H4 (cell line): ENCODE measurements around the gene MMEL1. TPM values are rescaled to one million over a fixed set of nuclear protein-coding genes. Genes with fewer than 3 reads are reported as not detected.
"Not testable (repeated sequence)": the region's sequence is repeated elsewhere in the genome, so short reads cannot be mapped to it uniquely, and the experiment has no call there.

Source experiments
- DNase-seq: peaks from one replicate; pipeline ENCODE4 v3.0.0-alpha.2; 2015; ENCODE audit warnings: low spot score
- total RNA-seq: library from RNA; depleted of rRNA; stranded (reverse); fragments of >200 nt; shearing (Covaris generic); gene quantifications from 2 replicates; pipeline ENCODE4 v1.2.3, GENCODE V29; 2014

The MMEL1 gene
- total RNA-seq, 1 experiment from 2014 or later, result not detected

- no peak for DNase-seq
Measured at GRCh38 chr1:2575801-2576663, 56.8 kb downstream of the MMEL1 start.

- DNase-seq, result no peak
Measured at GRCh38 chr1:2574350-2574749, 58.5 kb downstream of the MMEL1 start.

- no peak for DNase-seq
Measured at GRCh38 chr1:2573250-2573920, 59.4 kb downstream of the MMEL1 start.

- DNase-seq, result no peak
Measured at GRCh38 chr1:2571348-2571747, 61.5 kb downstream of the MMEL1 start.

- no peak for DNase-seq
Measured at GRCh38 chr1:2570332-2570731, 62.5 kb downstream of the MMEL1 start.

GRCh38 chr1:2569703-2570102 lies 63.1 kb downstream of the MMEL1 start:
- not testable (repeated sequence) for DNase-seq

- no peak for DNase-seq
Measured at GRCh38 chr1:2569060-2569459, 63.8 kb downstream of the MMEL1 start.

GRCh38 chr1:2568187-2568816 lies 64.5 kb downstream of the MMEL1 start:
- not testable (repeated sequence) for DNase-seq

GRCh38 chr1:2567083-2567679 lies 65.6 kb downstream of the MMEL1 start:
- DNase-seq, result no peak

GRCh38 chr1:2566101-2567045 lies 66.4 kb downstream of the MMEL1 start:
- DNase-seq, result no peak

- no peak for DNase-seq
Measured at GRCh38 chr1:2564815-2565374, 67.9 kb downstream of the MMEL1 start.

- no peak for DNase-seq
Measured at GRCh38 chr1:2564006-2564814, 68.6 kb downstream of the MMEL1 start.

- DNase-seq, result no peak
Measured at GRCh38 chr1:2563205-2563604, 69.6 kb downstream of the MMEL1 start.

- DNase-seq, result no peak
Measured at GRCh38 chr1:2561898-2562895, 70.6 kb downstream of the MMEL1 start.

GRCh38 chr1:2561446-2561845 lies 71.4 kb downstream of the MMEL1 start:
- DNase-seq, result no peak

- DNase-seq, result no peak
Measured at GRCh38 chr1:2560299-2561073, 72.3 kb downstream of the MMEL1 start.

GRCh38 chr1:2559509-2560298 lies 73.1 kb downstream of the MMEL1 start:
- DNase-seq, result no peak
